Bronchial epithelial cell (primary cell): Measurements from ENCODE around the gene NUAK2. TPM values are rescaled to one million over a fixed set of nuclear protein-coding genes. Genes with fewer than 3 reads are reported as not detected.
"Not testable (repeated sequence)": the region's sequence is repeated elsewhere in the genome, so short reads cannot be mapped to it uniquely, and the experiment has no call there.

Source experiments
- DNase-seq: peaks from one replicate; pipeline ENCODE4 v3.0.0-alpha.2; 2010; ENCODE audit warnings: low read depth
- FAIRE-seq: peaks from 2 replicates; lab custom pipeline; 2011; peaks lifted over from hg19 to GRCh38; lab: Jason Lieb, UNC
- H3K27me3 ChIP-seq: 2 replicates; pipeline ENCODE4 v1.5.1; 2011; ENCODE audit warnings: low read length; ENCODE audit not compliant: control insufficient read depth, insufficient read depth
- H3K36me3 ChIP-seq: 2 replicates; pipeline ENCODE4 v1.5.1; 2011; ENCODE audit warnings: low read length; ENCODE audit not compliant: control insufficient read depth, insufficient read depth
- H3K4me3 ChIP-seq: 2 replicates; pipeline ENCODE4 v1.5.1; 2011; ENCODE audit warnings: mild to moderate bottlenecking, low read depth, low read length, control low read depth
- total RNA-seq: library from RNA; depleted of rRNA; stranded (reverse); fragments of >200 nt; gene quantifications from 2 replicates; pipeline ENCODE4 v1.2.1, GENCODE V29; 2014
- TF ChIP-seq, protein P1 (sequence below): IDR thresholded peaks from 2 replicates; pipeline ENCODE4 v1.5.1; 2011; ENCODE audit warnings: mild to moderate bottlenecking, moderate library complexity, low read length, control low read depth, inconsistent platforms; ENCODE audit not compliant: insufficient read depth, severe bottlenecking

The NUAK2 gene
- total RNA-seq: 3.9 and 9.9 TPM in 2 replicates

DNA sequence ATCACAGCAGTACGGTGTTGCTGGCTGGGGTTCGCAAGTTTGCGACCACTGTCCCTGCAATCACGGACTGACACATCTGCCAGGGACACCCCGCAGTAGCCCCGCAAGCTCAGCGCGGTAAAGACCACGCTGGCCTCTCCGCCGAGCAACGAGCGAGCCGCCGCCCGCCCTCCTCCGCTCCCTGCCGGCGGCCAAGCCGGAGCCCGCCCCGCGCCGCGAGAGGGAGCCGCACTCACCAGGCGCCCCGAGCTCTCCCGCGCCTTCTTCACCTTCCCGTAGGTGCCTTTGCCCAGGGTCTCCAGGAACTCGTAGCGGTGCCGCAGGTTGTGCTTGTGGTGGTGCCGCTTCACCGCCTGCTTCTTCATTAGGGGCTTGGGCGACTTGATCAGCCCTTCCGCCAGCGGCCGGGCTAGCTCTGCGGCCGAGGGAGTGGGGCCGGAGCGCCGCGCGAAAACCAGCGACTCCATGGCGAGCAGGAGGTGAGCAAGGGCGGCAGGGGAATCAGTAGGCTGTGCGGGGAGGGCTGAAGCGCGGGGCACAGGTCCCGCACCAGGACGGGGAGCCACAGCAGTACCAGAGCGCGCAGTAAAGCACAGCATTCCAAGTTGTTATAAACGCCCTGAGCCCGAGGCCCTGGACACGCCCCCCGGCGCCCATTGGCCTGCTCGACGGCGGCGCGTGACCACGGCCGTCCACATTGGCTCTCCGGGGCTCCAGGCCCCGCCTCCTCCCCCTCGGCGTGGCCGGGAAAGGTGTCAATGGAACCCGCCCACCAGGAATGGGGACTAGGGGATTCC is at the start of gene NUAK2:
Gene NUAK2, minus strand, starts transcription at position 584 of the 797 bp plus-strand sequence. Its CDS starts 117 bp downstream, at position 467.
- DNase-seq (peak; percentile 79), FAIRE-seq (no peak)
- TF ChIP-seq, protein P1, sequence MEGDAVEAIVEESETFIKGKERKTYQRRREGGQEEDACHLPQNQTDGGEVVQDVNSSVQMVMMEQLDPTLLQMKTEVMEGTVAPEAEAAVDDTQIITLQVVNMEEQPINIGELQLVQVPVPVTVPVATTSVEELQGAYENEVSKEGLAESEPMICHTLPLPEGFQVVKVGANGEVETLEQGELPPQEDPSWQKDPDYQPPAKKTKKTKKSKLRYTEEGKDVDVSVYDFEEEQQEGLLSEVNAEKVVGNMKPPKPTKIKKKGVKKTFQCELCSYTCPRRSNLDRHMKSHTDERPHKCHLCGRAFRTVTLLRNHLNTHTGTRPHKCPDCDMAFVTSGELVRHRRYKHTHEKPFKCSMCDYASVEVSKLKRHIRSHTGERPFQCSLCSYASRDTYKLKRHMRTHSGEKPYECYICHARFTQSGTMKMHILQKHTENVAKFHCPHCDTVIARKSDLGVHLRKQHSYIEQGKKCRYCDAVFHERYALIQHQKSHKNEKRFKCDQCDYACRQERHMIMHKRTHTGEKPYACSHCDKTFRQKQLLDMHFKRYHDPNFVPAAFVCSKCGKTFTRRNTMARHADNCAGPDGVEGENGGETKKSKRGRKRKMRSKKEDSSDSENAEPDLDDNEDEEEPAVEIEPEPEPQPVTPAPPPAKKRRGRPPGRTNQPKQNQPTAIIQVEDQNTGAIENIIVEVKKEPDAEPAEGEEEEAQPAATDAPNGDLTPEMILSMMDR: peak; percentile 47
- peak within 1 kb of the TSS; percentile 78 for H3K4me3 ChIP-seq
- H3K36me3 ChIP-seq: no peaks in the 10 kb centered on the region
- H3K27me3 ChIP-seq: no peaks in the 10 kb centered on the region

GRCh38 chr1:205370780-205371179 is 49.2 kb upstream of the NUAK2 start:
- Histone ChIP-seq H3K4me3 (no peak overlapping the region), H3K36me3 (no peaks in the 10 kb centered on the region), H3K27me3 (peaks cover 4% of the 10 kb centered on the region)
- TF ChIP-seq, protein P1: no peak
- no peak for FAIRE-seq
- DNase-seq: no peak

DNA sequence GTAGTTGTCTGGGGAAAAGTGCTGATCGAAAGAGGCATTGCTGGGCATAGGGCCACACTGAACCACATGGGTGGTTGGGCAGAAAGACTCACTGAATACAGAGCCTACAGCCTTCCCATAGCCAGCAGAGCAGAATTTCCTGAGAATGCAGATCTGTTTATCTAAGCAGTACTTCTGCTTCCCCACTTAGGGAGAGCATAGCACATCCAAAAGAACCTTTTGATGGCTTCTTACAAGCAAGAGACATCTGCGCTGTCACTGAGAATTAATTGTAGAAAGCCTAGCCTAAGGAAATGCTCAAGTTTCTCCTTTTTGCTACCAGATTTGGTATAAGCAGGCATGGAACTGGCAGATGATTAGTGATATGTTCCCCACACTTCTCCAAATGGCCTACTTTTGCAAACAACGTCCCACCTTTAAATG is 48.2 kb upstream of the NUAK2 start:
- no peak for DNase-seq

DNA sequence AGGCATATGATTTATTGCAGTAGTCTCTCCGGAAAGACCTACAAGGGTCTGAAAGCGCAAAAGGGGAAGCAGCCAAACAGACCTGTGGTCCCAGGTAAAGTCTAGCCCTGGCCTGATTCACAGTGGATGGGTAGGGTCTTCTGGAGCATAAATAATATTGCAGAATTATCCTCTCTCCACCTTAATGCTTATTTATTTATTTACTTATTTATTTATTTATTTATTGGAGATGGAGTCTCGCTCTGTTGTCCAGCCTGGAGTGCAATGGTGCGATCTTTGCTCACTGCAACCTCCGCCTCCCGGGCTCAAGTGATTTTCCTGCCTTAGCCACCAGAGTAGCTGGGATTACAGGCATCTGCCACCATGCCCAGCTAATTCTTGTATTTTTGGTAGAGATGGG is 46.9 kb upstream of the NUAK2 start:
- no peak for FAIRE-seq
- no peak for DNase-seq
- no peaks in the 10 kb centered on the region for H3K36me3 ChIP-seq
- TF ChIP-seq, protein P1: no peak
- no peak overlapping the region for H3K4me3 ChIP-seq
- peaks cover 4% of the 10 kb centered on the region for H3K27me3 ChIP-seq

More for the DNA sequence above, 48.2 kb upstream of the NUAK2 start:
- peak; percentile 7 for FAIRE-seq
- no peaks in the 10 kb centered on the region for H3K36me3 ChIP-seq
- TF ChIP-seq, protein P1: no peak
- peaks cover 4% of the 10 kb centered on the region for H3K27me3 ChIP-seq
- H3K4me3 ChIP-seq: no peak overlapping the region

- TF ChIP-seq, protein P1: no peak
- FAIRE-seq: no peak
- H3K4me3 ChIP-seq: no peak overlapping the region
- H3K27me3 ChIP-seq: peaks cover 1% of the 10 kb centered on the region
- H3K36me3 ChIP-seq: no peaks in the 10 kb centered on the region
- DNase-seq: peak; percentile 29
Measured at GRCh38 chr1:205365945-205366463, 44.5 kb upstream of the NUAK2 start.

- DNase-seq, H3K36me3 ChIP-seq, FAIRE-seq, H3K27me3 ChIP-seq, H3K4me3 ChIP-seq: not testable (repeated sequence)
Measured at GRCh38 chr1:205365086-205365485, 43.5 kb upstream of the NUAK2 start.
